SH-SY5Y (cell line): ENCODE results near the gene CSN1S1.

ENCODE experiments used
- GATA2 ChIP-seq: IDR thresholded peaks from 2 replicates; pipeline ENCODE4 v1.6.1; 2011; ENCODE audit warnings: mild to moderate bottlenecking, low read depth, low read length
- GATA3 ChIP-seq: IDR thresholded peaks from 2 replicates; pipeline ENCODE4 v1.6.1; 2011; ENCODE audit warnings: low read depth, mild to moderate bottlenecking, low read length, moderate library complexity

DNA sequence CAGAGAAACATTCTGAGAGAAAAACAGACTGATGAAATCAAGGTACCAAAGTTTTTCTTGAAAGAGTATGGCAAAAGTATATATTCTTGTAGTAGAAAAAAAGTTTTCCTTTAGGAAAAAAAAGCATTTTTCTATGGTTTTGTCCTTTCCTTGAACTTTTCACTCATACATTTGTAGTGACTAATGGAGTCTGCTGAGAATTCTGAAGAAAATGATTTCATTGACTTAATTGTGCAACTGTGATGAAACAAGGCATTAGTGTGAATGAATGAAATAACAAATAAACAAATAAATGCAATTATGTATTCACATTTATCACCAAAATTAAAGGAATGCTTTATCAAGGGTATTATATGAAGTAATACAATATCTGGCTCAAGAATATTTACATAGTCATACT is 5.7 kb downstream of the CSN1S1 start:
- no peak for TF ChIP-seq GATA3
- TF ChIP-seq GATA2: no peak
